Loucy (cell line): Measurements from ENCODE around the gene PTPRC.

Experiments
- H2AFZ ChIP-seq: fragments of 200-600 bp; sonication (generic); 2 replicates; pipeline ENCODE4 v1.6.0; 2016; ENCODE audit warnings: antibody characterized with exemption, mild to moderate bottlenecking, low read length, moderate library complexity
- H3F3A ChIP-seq: fragments of 200-600 bp; 2 replicates; pipeline ENCODE4 v1.6.0; 2016; ENCODE audit warnings: antibody characterized with exemption, low read depth, mild to moderate bottlenecking
- H3K27me3 ChIP-seq: fragments of 200-600 bp; sonication (generic); 2 replicates; pipeline ENCODE4 v1.6.1; 2014; ENCODE audit warnings: low read length, mild to moderate bottlenecking; ENCODE audit not compliant: insufficient read depth, poor library complexity, severe bottlenecking
- H3K36me3 ChIP-seq: fragments of 200-600 bp; sonication (generic); 2 replicates; pipeline ENCODE4 v1.6.1; 2016; ENCODE audit warnings: low read length; ENCODE audit not compliant: insufficient read depth
- H3K4me1 ChIP-seq: fragments of 200-600 bp; sonication (generic); 2 replicates; pipeline ENCODE4 v1.5.1; 2014; ENCODE audit warnings: low read length, mild to moderate bottlenecking; ENCODE audit not compliant: insufficient read depth, poor library complexity, severe bottlenecking
- H3K4me2 ChIP-seq: fragments of 200-600 bp; sonication (generic); 2 replicates; pipeline ENCODE4 v1.6.0; 2014; ENCODE audit warnings: antibody characterized with exemption, low read length, low read depth, mild to moderate bottlenecking; ENCODE audit not compliant: poor library complexity, severe bottlenecking
- H3K4me3 ChIP-seq: fragments of 200-600 bp; sonication (generic); 2 replicates; pipeline ENCODE4 v1.5.1; 2014; ENCODE audit warnings: low read length, mild to moderate bottlenecking, mixed read lengths; ENCODE audit not compliant: poor library complexity, severe bottlenecking
- H3K79me2 ChIP-seq: fragments of 200-600 bp; sonication (generic); 2 replicates; pipeline ENCODE4 v1.6.1; 2014; ENCODE audit warnings: low read length; ENCODE audit not compliant: insufficient read depth
- H3K9ac ChIP-seq: fragments of 200-600 bp; sonication (generic); 2 replicates; pipeline ENCODE4 v1.6.0; 2014; ENCODE audit warnings: mild to moderate bottlenecking, low read depth, low read length, moderate library complexity; ENCODE audit not compliant: poor library complexity, severe bottlenecking
- H3K9me2 ChIP-seq: fragments of 200-600 bp; sonication (generic); replicated peaks from 2 replicates; pipeline ENCODE4 v1.6.1; 2016; ENCODE audit warnings: low read depth, low read length, mixed read lengths
- H3K9me3 ChIP-seq: fragments of 200-600 bp; sonication (generic); 2 replicates; pipeline ENCODE4 v1.6.1; 2014; ENCODE audit warnings: mild to moderate bottlenecking, antibody characterized with exemption, low read length, low read depth; ENCODE audit not compliant: insufficient read depth
- H4K20me1 ChIP-seq: fragments of 200-600 bp; sonication (generic); 2 replicates; pipeline ENCODE4 v1.6.0; 2014; ENCODE audit warnings: antibody characterized with exemption, low read length, mild to moderate bottlenecking; ENCODE audit not compliant: insufficient read depth, poor library complexity, severe bottlenecking
- EZH2phosphoT487 ChIP-seq: fragments of 200-600 bp; IDR thresholded peaks from 2 replicates; pipeline ENCODE4 v1.6.1; 2018; ENCODE audit warnings: antibody characterized with exemption, mild to moderate bottlenecking, moderate library complexity, borderline replicate concordance
- TF ChIP-seq, protein P1 (sequence below): fragments of 200-600 bp; sonication (generic); conservative IDR thresholded peaks from 2 replicates; pipeline ENCODE4 v1.5.1; 2014; ENCODE audit warnings: mild to moderate bottlenecking, antibody characterized with exemption, low read length

PTPRC gene

DNA sequence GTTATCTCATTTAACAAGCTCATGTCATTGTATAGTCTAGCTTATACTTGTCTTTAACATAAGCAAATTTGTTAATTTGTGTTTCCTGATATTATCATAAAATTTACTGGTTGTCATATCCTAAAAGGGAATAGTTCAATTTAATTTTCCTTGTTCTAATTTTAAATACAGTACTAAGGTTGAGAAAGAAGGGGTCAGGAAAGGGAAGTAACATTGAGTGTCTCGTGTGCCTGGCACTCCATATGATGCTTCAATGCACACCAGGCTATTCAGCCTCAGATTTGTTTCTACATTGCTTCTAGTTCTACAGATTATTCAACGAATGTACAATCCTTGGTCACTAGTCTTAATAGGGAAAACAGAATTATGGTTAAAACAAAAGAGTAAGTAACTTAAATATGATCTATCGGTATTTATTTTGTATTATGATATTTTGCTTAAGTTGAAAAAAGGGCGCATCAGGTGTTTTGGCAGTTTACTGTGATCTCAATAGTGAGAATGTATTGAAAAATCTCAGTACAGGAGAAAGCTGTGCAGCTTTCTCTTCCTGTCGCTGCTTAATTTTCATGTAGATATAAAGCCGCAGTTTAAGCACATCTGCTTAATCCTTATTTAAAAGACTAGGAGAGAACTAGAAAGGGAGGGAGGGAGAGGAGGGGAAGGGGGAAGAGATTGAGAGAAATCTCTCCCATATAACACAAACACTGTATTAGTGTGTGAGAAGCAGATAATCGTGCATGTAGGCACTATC is 13.0 kb downstream of the PTPRC start:
- TF ChIP-seq, protein P1, sequence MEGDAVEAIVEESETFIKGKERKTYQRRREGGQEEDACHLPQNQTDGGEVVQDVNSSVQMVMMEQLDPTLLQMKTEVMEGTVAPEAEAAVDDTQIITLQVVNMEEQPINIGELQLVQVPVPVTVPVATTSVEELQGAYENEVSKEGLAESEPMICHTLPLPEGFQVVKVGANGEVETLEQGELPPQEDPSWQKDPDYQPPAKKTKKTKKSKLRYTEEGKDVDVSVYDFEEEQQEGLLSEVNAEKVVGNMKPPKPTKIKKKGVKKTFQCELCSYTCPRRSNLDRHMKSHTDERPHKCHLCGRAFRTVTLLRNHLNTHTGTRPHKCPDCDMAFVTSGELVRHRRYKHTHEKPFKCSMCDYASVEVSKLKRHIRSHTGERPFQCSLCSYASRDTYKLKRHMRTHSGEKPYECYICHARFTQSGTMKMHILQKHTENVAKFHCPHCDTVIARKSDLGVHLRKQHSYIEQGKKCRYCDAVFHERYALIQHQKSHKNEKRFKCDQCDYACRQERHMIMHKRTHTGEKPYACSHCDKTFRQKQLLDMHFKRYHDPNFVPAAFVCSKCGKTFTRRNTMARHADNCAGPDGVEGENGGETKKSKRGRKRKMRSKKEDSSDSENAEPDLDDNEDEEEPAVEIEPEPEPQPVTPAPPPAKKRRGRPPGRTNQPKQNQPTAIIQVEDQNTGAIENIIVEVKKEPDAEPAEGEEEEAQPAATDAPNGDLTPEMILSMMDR, result no peak
- TF ChIP-seq EZH2phosphoT487, result no peak
- peaks cover 86% of the 10 kb centered on the region for H3K4me1 ChIP-seq
- peaks cover 49% of the 10 kb centered on the region for H3K36me3 ChIP-seq
- no peaks in the 10 kb centered on the region for H3K9me2 ChIP-seq
- H3F3A ChIP-seq, result peaks cover 21% of the 10 kb centered on the region; the same call in 1 of the 2 replicates
- peak overlapping the region; percentile 97 for H3K9ac ChIP-seq
- H2AFZ ChIP-seq, result no peak overlapping the region
- H3K4me2 ChIP-seq, result peak overlapping the region; percentile 95
- H3K79me2 ChIP-seq, result peaks cover 97% of the 10 kb centered on the region
- no peaks in the 10 kb centered on the region for H3K27me3 ChIP-seq
- no peaks in the 10 kb centered on the region for H3K9me3 ChIP-seq
- H4K20me1 ChIP-seq, result peaks cover 9% of the 10 kb centered on the region
- peak overlapping the region; percentile 85 for H3K4me3 ChIP-seq

DNA sequence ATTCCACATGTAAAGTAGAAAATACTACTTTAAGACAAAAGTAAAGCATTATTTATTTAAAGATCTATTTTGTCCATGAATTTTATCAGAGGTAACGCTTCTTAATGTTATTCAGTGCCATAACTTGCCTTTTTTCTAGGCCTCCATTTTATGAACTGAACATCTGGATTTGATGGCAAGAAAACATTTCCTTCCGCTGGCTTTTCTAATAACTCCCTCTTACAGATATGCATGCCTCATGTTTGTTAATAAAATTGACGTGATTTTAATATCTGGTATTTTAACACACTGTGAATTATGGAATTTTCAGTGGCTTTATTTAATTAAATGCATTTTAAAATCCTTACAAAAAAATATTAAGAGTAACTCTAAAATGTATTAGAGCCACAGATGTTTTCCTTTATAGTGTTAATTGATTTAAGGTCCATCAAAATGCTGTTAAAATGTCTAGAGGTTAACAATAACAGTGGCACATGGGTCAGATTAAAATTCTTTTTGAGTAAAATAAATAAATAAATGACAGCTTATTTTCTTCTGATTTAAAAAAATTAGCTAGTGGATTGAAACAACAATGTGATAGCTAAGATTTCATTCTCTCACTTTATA is 15.1 kb downstream of the PTPRC start:
- H3K9ac ChIP-seq, result peak overlapping the region; percentile 97
- H3K79me2 ChIP-seq, result peaks cover 97% of the 10 kb centered on the region
- H4K20me1 ChIP-seq, result peaks cover 20% of the 10 kb centered on the region
- peaks cover 40% of the 10 kb centered on the region for H3K36me3 ChIP-seq
- TF ChIP-seq, protein P1, result no peak
- TF ChIP-seq EZH2phosphoT487, result no peak
- no peaks in the 10 kb centered on the region for H3K9me3 ChIP-seq
- peaks cover 29% of the 10 kb centered on the region for H3F3A ChIP-seq
- peaks cover 94% of the 10 kb centered on the region for H3K4me1 ChIP-seq
- H3K4me2 ChIP-seq, result peak overlapping the region; percentile 95
- H3K9me2 ChIP-seq, result no peaks in the 10 kb centered on the region
- no peaks in the 10 kb centered on the region for H3K27me3 ChIP-seq
- peak overlapping the region; percentile 85 for H3K4me3 ChIP-seq
- no peak overlapping the region for H2AFZ ChIP-seq

DNA sequence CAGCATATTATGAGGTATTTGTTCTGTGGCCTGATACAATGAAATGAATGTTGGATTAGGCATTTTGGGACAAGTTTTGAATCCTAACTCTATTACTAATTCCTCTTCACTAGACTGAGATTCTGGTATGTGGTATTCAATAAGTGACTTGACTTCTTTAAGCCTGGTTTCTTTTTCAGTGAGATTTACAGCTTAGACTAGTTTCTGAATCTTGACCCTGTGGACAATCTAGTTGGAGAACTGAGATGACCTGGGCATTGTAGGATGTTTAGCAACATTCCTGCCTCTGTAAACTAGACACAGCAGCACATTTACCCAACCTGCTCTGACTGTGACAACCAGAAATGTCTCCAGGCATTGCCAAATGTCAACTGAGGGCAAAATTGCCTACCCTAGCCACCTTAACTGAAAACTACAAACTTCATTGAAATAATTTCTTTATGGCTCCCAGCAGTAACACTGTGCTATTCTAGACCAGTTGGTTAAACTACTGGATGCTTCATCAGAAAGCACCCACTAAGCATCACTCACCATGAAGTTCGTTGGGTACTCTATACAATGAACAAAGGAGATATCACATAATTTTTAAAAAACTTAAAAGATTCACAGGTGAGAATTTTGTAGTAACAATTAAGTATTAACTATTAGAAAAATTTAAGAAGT is 16.8 kb downstream of the PTPRC start:
- peaks cover 96% of the 10 kb centered on the region for H3K79me2 ChIP-seq
- peak overlapping the region; percentile 95 for H3K4me2 ChIP-seq

More for the DNA sequence above, 16.8 kb downstream of the PTPRC start:
- H3F3A ChIP-seq, result peaks cover 25% of the 10 kb centered on the region
- no peaks in the 10 kb centered on the region for H3K9me2 ChIP-seq
- H3K27me3 ChIP-seq, result no peaks in the 10 kb centered on the region
- H4K20me1 ChIP-seq, result peaks cover 28% of the 10 kb centered on the region
- peak overlapping the region; percentile 97 for H3K9ac ChIP-seq
- peaks cover 34% of the 10 kb centered on the region for H3K36me3 ChIP-seq
- H3K4me1 ChIP-seq, result peaks cover 89% of the 10 kb centered on the region
- H3K4me3 ChIP-seq, result peak overlapping the region; percentile 85
- H2AFZ ChIP-seq, result no peak overlapping the region
- TF ChIP-seq, protein P1, result no peak
- H3K9me3 ChIP-seq, result no peaks in the 10 kb centered on the region
